ENCODE data around the gene SENP5. TPM values are rescaled to one million over a fixed set of nuclear protein-coding genes. Genes with fewer than 3 reads are reported as not detected.

Gene SENP5
- polyA plus RNA-seq, 4 donors: 17.6 to 37.8 (median 24.4) TPM

- DNase-seq (ENCODE audit: low read depth in 4 of 4, low spot score in 2 of 4): no peak
These were observed 7.5 kb downstream of the SENP5 start for GRCh38 chr3:196875258-196875657.

- DNase-seq (ENCODE audit: low read depth in 4 of 4, low spot score in 2 of 4): no peak
These were observed 15.6 kb downstream of the SENP5 start for GRCh38 chr3:196883361-196883760.

- DNase-seq (ENCODE audit: low read depth in 4 of 4, low spot score in 2 of 4): no peak
These were observed 18.4 kb downstream of the SENP5 start for GRCh38 chr3:196886144-196886543.

GRCh38 chr3:196889844-196890708 lies 22.4 kb downstream of the SENP5 start:
- DNase-seq (ENCODE audit: low read depth in 4 of 4, low spot score in 2 of 4): no peak

- DNase-seq (ENCODE audit: low read depth in 4 of 4, low spot score in 2 of 4): no peak
These were observed 27.0 kb downstream of the SENP5 start for GRCh38 chr3:196894557-196895295.

GRCh38 chr3:196896229-196896628 lies 28.5 kb downstream of the SENP5 start:
- no peak for DNase-seq (ENCODE audit: low read depth in 4 of 4, low spot score in 2 of 4)

- DNase-seq (ENCODE audit: low read depth in 4 of 4, low spot score in 2 of 4): no peak
These were observed 34.0 kb downstream of the SENP5 start for GRCh38 chr3:196901768-196902167.

GRCh38 chr3:196902296-196902695 lies 34.6 kb downstream of the SENP5 start:
- DNase-seq (ENCODE audit: low read depth in 4 of 4, low spot score in 2 of 4): no peak

GRCh38 chr3:196903740-196904139 lies 36.0 kb downstream of the SENP5 start:
- DNase-seq (ENCODE audit: low read depth in 4 of 4, low spot score in 2 of 4): no peak

GRCh38 chr3:196914866-196915265 lies 47.1 kb downstream of the SENP5 start:
- DNase-seq (ENCODE audit: low read depth in 4 of 4, low spot score in 2 of 4): no peak

GRCh38 chr3:196915375-196915774 lies 47.7 kb downstream of the SENP5 start:
- no peak for DNase-seq (ENCODE audit: low read depth in 4 of 4, low spot score in 2 of 4)

- no peak for DNase-seq (ENCODE audit: low read depth in 4 of 4, low spot score in 2 of 4)
These were observed 48.5 kb downstream of the SENP5 start for GRCh38 chr3:196916221-196916620.

- DNase-seq (ENCODE audit: low read depth in 4 of 4, low spot score in 2 of 4): no peak
These were observed 49.3 kb downstream of the SENP5 start for GRCh38 chr3:196916995-196917394.

- DNase-seq (ENCODE audit: low read depth in 4 of 4, low spot score in 2 of 4): no peak
These were observed 51.2 kb downstream of the SENP5 start for GRCh38 chr3:196918968-196919367.

- no peak for DNase-seq (ENCODE audit: low read depth in 4 of 4, low spot score in 2 of 4)
These were observed 53.0 kb downstream of the SENP5 start for GRCh38 chr3:196920733-196921132.

- DNase-seq (ENCODE audit: low read depth in 4 of 4, low spot score in 2 of 4): no peak
These were observed 60.1 kb downstream of the SENP5 start for GRCh38 chr3:196927571-196928453.

- no peak for DNase-seq (ENCODE audit: low read depth in 4 of 4, low spot score in 2 of 4)
These were observed 63.4 kb downstream of the SENP5 start for GRCh38 chr3:196931157-196931556.

- no peak for DNase-seq (ENCODE audit: low read depth in 4 of 4, low spot score in 2 of 4)
These were observed 64.3 kb downstream of the SENP5 start for GRCh38 chr3:196931828-196932587.

GRCh38 chr3:196932600-196932999 lies 64.9 kb downstream of the SENP5 start:
- DNase-seq (ENCODE audit: low read depth in 4 of 4, low spot score in 2 of 4): no peak

- DNase-seq (ENCODE audit: low read depth in 4 of 4, low spot score in 2 of 4): no peak
These were observed 68.6 kb downstream of the SENP5 start for GRCh38 chr3:196936288-196936687.
